Measurements from ENCODE around the gene NEDD4.

DNA sequence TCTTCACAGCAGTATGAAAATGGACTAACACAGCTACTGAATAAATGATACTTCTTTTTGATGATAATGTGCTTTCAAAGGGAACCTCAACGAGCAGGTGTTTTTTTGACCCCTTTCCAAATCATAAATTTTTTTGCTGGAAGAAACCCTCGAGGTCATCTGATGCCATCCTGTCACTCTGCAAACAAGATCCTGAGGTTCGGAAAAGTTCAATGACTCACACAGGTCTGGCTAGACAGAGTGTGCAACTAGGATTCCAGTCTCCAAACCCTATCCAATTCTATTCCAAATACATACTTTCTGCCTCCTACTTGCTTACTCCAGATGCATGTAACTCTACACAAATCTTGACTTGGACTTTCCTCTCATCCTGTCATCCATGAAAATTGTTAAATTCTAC, 124.7 kb downstream of the NEDD4 start:
- TF ChIP-seq POLR2AphosphoS5 (IDR thresholded peaks at IDR 0.05; ENCODE audit: low read depth, low read length): no peak
- TF ChIP-seq, protein P1, sequence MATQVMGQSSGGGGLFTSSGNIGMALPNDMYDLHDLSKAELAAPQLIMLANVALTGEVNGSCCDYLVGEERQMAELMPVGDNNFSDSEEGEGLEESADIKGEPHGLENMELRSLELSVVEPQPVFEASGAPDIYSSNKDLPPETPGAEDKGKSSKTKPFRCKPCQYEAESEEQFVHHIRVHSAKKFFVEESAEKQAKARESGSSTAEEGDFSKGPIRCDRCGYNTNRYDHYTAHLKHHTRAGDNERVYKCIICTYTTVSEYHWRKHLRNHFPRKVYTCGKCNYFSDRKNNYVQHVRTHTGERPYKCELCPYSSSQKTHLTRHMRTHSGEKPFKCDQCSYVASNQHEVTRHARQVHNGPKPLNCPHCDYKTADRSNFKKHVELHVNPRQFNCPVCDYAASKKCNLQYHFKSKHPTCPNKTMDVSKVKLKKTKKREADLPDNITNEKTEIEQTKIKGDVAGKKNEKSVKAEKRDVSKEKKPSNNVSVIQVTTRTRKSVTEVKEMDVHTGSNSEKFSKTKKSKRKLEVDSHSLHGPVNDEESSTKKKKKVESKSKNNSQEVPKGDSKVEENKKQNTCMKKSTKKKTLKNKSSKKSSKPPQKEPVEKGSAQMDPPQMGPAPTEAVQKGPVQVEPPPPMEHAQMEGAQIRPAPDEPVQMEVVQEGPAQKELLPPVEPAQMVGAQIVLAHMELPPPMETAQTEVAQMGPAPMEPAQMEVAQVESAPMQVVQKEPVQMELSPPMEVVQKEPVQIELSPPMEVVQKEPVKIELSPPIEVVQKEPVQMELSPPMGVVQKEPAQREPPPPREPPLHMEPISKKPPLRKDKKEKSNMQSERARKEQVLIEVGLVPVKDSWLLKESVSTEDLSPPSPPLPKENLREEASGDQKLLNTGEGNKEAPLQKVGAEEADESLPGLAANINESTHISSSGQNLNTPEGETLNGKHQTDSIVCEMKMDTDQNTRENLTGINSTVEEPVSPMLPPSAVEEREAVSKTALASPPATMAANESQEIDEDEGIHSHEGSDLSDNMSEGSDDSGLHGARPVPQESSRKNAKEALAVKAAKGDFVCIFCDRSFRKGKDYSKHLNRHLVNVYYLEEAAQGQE (IDR thresholded peaks at IDR 0.05; ENCODE audit: insufficient read depth in 1 of 2, low read depth in 2 of 2, low read length in 2 of 2): no peak
- TF ChIP-seq TAF1 (IDR thresholded peaks at IDR 0.05; ENCODE audit: borderline replicate concordance, insufficient read depth, low read length): no peak

Measured in PFSK-1 (cell line).